ENCODE data around the gene GPN3. TPM values are rescaled to one million over a fixed set of nuclear protein-coding genes. Genes with fewer than 3 reads are reported as not detected.
"Not testable (repeated sequence)": the region's sequence is repeated elsewhere in the genome, so short reads cannot be mapped to it uniquely, and the experiment has no call there.

Gene GPN3
- polyA plus RNA-seq, 6 donors from 2014 or later = 23.3 to 48.1 (median 36.0) TPM

GRCh38 chr12:110466791-110467190, 1.3 kb downstream of the GPN3 start:
- Mint-ChIP-seq H3K27me3 (no peaks in the 10 kb centered on the region), H3K27ac (peak overlapping the region in 1 of 6 donors; percentile 95)

GRCh38 chr12:110465765-110466164, 2.3 kb downstream of the GPN3 start:
- H3K27ac Mint-ChIP-seq; DNase-seq; H3K9me3 Mint-ChIP-seq; ATAC-seq (ENCODE audit: low read depth in 2 of 2); H3K27me3 Mint-ChIP-seq: not testable (repeated sequence)
- Mint-ChIP-seq H3K36me3 (peaks cover 9 to 14% of the 10 kb centered on the region in 2 donors), H3K4me1 (peaks cover 33 to 69% (median 34%) of the 10 kb centered on the region in 3 donors), H3K4me3 (peak overlapping the region in 2 of 8 donors; percentile 1 to 94)

More at GRCh38 chr12:110466791-110467190, 1.3 kb downstream of the GPN3 start:
- H3K36me3 Mint-ChIP-seq = peaks cover 9 to 14% of the 10 kb centered on the region in 2 donors
- no peak for DNase-seq
- peaks cover 33 to 63% (median 34%) of the 10 kb centered on the region in 3 donors for H3K4me1 Mint-ChIP-seq
- H3K9me3 Mint-ChIP-seq = no peaks in the 10 kb centered on the region
- H3K4me3 Mint-ChIP-seq = peak overlapping the region; percentile 16 to 100 (median 95)
- no peak for ATAC-seq (ENCODE audit: low read depth in 2 of 2)

DNA sequence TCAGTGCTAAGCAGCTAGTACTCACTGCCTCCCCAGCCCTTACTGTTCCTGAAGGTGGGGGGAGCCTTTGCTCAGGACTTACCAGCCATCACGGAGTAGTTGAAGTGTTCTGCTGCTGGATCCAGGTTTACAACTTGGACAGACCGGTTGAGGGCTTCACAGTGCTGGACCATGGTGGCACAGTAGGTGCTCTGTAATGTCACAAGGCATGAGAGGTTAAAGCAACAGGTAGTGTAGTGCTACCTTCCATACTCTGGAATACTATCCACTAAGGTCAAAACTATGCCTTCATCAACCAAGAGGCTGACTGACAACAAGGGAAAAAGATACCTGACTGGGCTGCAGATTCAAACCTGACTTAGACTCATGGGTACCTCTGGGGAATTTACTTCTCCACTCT, 3.0 kb downstream of the GPN3 start:
- no peak for ATAC-seq (ENCODE audit: low read depth in 2 of 2)
- Mint-ChIP-seq H3K4me3 (peak overlapping the region in 2 of 8 donors; percentile 51 to 79), H3K4me1 (peaks cover 30 to 67% (median 34%) of the 10 kb centered on the region in 3 donors), H3K9me3 (no peaks in the 10 kb centered on the region), H3K27ac (no peak overlapping the region), H3K27me3 (no peaks in the 10 kb centered on the region), H3K36me3 (peaks cover 9 to 15% of the 10 kb centered on the region in 2 donors)
- no peak for DNase-seq

GRCh38 chr12:110461189-110461588, 6.9 kb downstream of the GPN3 start:
- not testable (repeated sequence) for H3K9me3 Mint-ChIP-seq; H3K27me3 Mint-ChIP-seq; ATAC-seq (ENCODE audit: low read depth in 2 of 2); DNase-seq; H3K27ac Mint-ChIP-seq
- Mint-ChIP-seq H3K36me3 (peaks cover 0 to 26% of the 10 kb centered on the region in 2 donors), H3K4me1 (peaks cover 14 to 57% (median 27%) of the 10 kb centered on the region in 3 donors), H3K4me3 (peak overlapping the region in 1 of 8 donors; percentile 11)

- Mint-ChIP-seq H3K27me3 (no peaks in the 10 kb centered on the region), H3K27ac (peak overlapping the region in 3 of 6 donors; percentile 5 to 65 (median 42))
Measured at GRCh38 chr12:110458756-110459155, 9.3 kb downstream of the GPN3 start.

GRCh38 chr12:110453569-110454296, 14.3 kb downstream of the GPN3 start:
- H3K9me3 Mint-ChIP-seq = no peaks in the 10 kb centered on the region
- H3K36me3 Mint-ChIP-seq = peaks cover 11 to 12% of the 10 kb centered on the region in 2 donors
- peak overlapping the region in 1 of 8 donors; percentile 27 for H3K4me3 Mint-ChIP-seq
- peaks cover 29 to 57% (median 42%) of the 10 kb centered on the region in 3 donors for H3K4me1 Mint-ChIP-seq
- no peaks in the 10 kb centered on the region for H3K27me3 Mint-ChIP-seq
- no peak for ATAC-seq (ENCODE audit: low read depth in 2 of 2)
- DNase-seq = no peak
- H3K27ac Mint-ChIP-seq = no peak overlapping the region

More at GRCh38 chr12:110458756-110459155, 9.3 kb downstream of the GPN3 start:
- peaks cover 0 to 18% of the 10 kb centered on the region in 2 donors for H3K36me3 Mint-ChIP-seq
- peaks cover 22 to 49% (median 25%) of the 10 kb centered on the region in 3 donors for H3K4me1 Mint-ChIP-seq
- no peak for ATAC-seq (ENCODE audit: low read depth in 2 of 2)
- DNase-seq = no peak
- H3K4me3 Mint-ChIP-seq = peak overlapping the region in 4 of 8 donors; percentile 10 to 56 (median 30)
- H3K9me3 Mint-ChIP-seq = no peaks in the 10 kb centered on the region

DNA sequence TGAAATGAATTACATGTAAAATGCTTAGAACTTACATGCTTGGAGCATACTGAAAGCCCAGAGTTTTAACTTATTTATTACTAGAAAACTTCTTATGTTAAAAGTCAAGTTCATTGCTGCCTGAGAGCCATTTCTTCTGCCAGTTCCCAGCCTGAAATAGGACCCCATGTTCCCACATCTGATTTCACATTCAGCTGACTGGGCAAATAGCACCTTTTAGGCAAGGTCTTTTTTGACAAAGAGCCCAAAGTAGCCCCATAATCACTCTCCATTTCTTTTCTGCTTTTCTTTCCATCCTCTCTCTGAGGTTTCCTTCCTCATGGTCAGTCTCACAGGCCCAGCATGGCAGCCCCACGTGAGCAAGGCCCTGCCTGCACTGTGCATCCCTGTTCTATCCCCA, 16.8 kb downstream of the GPN3 start:
- Mint-ChIP-seq H3K4me3 (peak overlapping the region in 6 of 8 donors; percentile 5 to 100 (median 92)), H3K27ac (peak overlapping the region in 3 of 6 donors; percentile 31 to 100 (median 100)), H3K9me3 (no peaks in the 10 kb centered on the region), H3K4me1 (peaks cover 35 to 55% (median 53%) of the 10 kb centered on the region in 3 donors), H3K36me3 (peaks cover 11 to 12% of the 10 kb centered on the region in 2 donors), H3K27me3 (no peaks in the 10 kb centered on the region)
- DNase-seq = no peak
- ATAC-seq (ENCODE audit: low read depth in 2 of 2) = no peak

DNA sequence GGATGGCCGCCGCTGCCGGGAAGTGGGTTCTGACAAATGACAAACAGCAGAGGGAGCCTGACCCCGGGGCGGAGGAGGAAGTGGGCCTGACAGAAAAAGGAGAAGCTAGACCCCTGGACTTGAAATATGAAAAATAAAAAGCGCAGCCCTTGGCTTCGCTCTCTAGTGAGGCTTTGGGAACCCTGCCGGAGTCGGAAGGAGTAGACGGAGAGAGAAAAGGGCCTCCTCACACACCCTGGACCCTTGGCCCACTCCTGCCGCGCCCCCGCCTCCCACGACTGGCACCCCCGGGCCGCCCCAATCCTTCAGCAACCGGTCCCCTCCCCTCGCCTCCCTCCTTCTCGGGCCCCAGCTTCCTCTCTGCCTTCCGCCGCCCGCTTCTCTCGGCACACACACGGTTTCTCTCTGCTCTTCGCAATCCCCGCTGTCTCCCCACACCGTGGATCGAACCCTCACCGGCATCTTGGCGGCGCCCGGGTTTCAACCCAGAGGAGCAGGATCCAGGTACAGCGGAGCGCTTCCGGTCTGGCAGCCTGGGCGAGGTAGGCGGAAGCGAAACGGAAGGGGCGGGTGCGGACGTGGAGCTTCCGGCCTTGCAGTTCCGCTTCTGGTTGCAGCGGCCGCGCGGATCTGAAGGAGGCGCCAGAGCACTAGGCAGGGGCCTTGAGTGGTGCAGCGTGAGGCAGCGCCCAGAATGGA, 18.1 kb downstream of the GPN3 start, which contains the start of gene ARPC3:
ARPC3 (minus strand) TSS at position 539 of the 699 bp plus-strand sequence; CDS start at position 462, 77 bp downstream.
- Mint-ChIP-seq H3K36me3 (peaks cover 16 to 17% of the 10 kb centered on the region in 2 donors), H3K27ac (peak within 1 kb of the TSS; percentile 99 to 100 (median 100)), H3K27me3 (no peaks in the 10 kb centered on the region), H3K9me3 (no peaks in the 10 kb centered on the region), H3K4me1 (peaks cover 36 to 52% (median 50%) of the 10 kb centered on the region in 3 donors), H3K4me3 (peak within 1 kb of the TSS; percentile 98 to 100 (median 99))
- ATAC-seq (ENCODE audit: low read depth in 2 of 2) (peak; percentile 87 to 88), DNase-seq (peak; percentile 93)

DNA sequence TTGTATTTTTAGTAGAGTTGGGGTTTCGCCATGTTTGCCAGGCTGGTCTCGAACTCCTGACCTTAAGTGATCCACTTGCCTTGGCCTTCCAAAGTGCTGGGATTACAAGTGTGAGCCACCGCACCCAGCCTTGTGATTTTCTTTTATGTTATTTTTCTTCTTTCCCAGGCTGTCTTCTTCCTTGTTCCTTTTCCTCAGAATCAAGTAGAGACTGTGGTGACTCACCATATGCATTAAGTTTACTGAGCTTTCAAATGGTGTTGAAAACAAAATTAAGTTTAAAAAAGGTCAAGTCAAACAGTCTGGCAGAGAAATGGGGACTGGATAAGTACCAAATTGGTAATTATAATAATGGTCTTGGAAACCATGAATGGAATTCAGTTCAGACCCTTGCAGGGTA, 23.6 kb downstream of the GPN3 start:
- DNase-seq (no peak), ATAC-seq (ENCODE audit: low read depth in 2 of 2) (no peak)
- Mint-ChIP-seq H3K4me1 (peaks cover 30 to 42% (median 37%) of the 10 kb centered on the region in 3 donors), H3K27ac (peak overlapping the region in 2 of 6 donors; percentile 7 to 82), H3K9me3 (no peaks in the 10 kb centered on the region), H3K4me3 (peak overlapping the region in 2 of 8 donors; percentile 38 to 84), H3K27me3 (no peaks in the 10 kb centered on the region), H3K36me3 (peaks cover 11 to 13% of the 10 kb centered on the region in 2 donors)

DNA sequence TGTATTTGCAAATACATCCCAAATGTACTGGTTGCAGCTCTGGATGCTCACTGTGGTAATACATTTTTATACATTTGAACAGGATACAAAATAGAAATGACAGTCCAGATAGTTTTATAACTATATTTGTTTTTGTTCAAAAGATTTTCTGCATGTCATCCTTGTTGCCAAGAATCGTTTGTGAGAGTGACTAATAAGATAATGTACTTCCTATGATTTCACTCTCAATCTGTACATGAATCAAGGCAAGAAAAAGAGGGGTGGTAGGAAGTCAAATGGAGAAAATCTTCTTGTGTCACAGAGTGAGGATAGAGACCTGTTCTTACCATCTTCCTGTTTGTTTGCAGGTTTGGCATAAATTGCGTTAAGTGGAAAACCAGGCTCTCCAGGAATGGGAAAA, 31.8 kb downstream of the GPN3 start:
- peaks cover 0 to 14% of the 10 kb centered on the region in 2 donors for H3K36me3 Mint-ChIP-seq
- no peaks in the 10 kb centered on the region for H3K9me3 Mint-ChIP-seq
- DNase-seq (no peak), ATAC-seq (ENCODE audit: low read depth in 2 of 2) (no peak)
- H3K4me1 Mint-ChIP-seq = peaks cover 0 to 5% (median 4%) of the 10 kb centered on the region in 3 donors
- no peak overlapping the region for H3K27ac Mint-ChIP-seq
- no peaks in the 10 kb centered on the region for H3K27me3 Mint-ChIP-seq
- no peak overlapping the region for H3K4me3 Mint-ChIP-seq

DNA sequence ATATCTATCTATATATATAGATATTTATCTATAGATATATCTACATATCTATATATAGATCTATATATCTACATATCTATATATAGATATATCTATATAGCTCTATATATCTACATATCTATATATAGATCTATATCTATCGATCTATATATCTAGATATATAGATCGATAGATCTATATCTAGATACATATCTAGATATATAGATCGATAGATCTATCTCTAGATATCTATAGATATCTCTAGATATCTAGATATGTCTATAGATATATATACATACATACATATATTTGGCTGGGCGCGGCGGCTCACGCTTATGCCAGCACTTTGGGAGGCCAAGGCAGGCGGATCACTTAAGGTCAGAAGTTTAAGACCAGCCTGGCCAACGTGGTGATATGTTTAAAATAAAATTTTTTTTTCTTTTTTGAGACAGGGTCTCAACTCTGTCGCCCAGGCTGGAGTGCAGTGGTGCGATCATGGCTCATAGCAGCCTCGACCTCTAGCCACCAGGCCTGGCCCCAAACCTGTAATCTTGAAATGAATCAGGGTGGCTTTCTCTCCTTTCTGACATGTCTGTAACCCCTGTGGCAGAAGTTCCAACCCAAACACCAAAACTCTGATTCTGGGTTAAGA, 36.0 kb downstream of the GPN3 start:
- ATAC-seq (ENCODE audit: low read depth in 2 of 2) (no peak), DNase-seq (no peak)
- Mint-ChIP-seq H3K4me3 (peak overlapping the region in 2 of 8 donors; percentile 95 to 99), H3K36me3 (peaks cover 0 to 10% of the 10 kb centered on the region in 2 donors), H3K27ac (peak overlapping the region in 1 of 6 donors; percentile 95), H3K27me3 (no peaks in the 10 kb centered on the region), H3K9me3 (no peaks in the 10 kb centered on the region), H3K4me1 (peaks cover 4 to 12% (median 5%) of the 10 kb centered on the region in 3 donors)

- peak overlapping the region in 2 of 8 donors; percentile 15 to 25 for H3K4me3 Mint-ChIP-seq
- DNase-seq; H3K27me3 Mint-ChIP-seq; H3K9me3 Mint-ChIP-seq; H3K27ac Mint-ChIP-seq; H3K36me3 Mint-ChIP-seq; ATAC-seq (ENCODE audit: low read depth in 2 of 2): not testable (repeated sequence)
- peaks cover 4 to 12% (median 5%) of the 10 kb centered on the region in 3 donors for H3K4me1 Mint-ChIP-seq
Measured at GRCh38 chr12:110429676-110430075, 38.4 kb downstream of the GPN3 start.

DNA sequence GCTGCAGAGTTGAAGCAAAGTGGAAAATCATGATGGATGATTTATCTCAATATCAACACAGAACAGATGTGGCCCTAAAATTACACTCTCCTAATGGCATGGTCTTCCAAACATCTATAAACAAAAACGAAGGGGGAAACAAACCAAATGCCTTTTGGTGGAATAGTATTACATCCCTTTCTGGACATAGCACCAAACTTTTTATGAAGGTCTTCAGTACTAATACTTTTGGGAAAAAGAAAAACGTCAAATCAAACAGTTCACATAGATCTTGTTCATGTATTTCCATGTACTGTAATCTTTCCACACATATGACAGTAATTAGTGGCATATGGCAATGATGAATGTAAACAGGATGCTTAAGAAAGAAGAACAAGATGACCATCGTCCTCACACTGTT, 41.7 kb downstream of the GPN3 start:
- H3K27me3 Mint-ChIP-seq = no peaks in the 10 kb centered on the region
- no peaks in the 10 kb centered on the region for H3K9me3 Mint-ChIP-seq
- ATAC-seq (ENCODE audit: low read depth in 2 of 2) (no peak), DNase-seq (no peak)
- no peaks in the 10 kb centered on the region for H3K36me3 Mint-ChIP-seq
- H3K27ac Mint-ChIP-seq = no peak overlapping the region
- peaks cover 2 to 10% (median 4%) of the 10 kb centered on the region in 3 donors for H3K4me1 Mint-ChIP-seq
- H3K4me3 Mint-ChIP-seq = no peak overlapping the region
